GM23248 (cell line): ENCODE results near the gene RUNDC1.

ENCODE experiments used
- EZH2 ChIP-seq: fragments of 200-600 bp; sonication (generic); IDR thresholded peaks from 2 replicates; pipeline ENCODE4 v1.6.1; 2018; ENCODE audit warnings: antibody characterized with exemption, mild to moderate bottlenecking; ENCODE audit not compliant: insufficient read depth, poor library complexity, severe bottlenecking
- EZH2phosphoT487 ChIP-seq: fragments of 200-600 bp; sonication (generic); IDR thresholded peaks from 2 replicates; pipeline ENCODE4 v1.6.1; 2018; ENCODE audit warnings: antibody characterized with exemption, moderate library complexity, mild to moderate bottlenecking, low read depth; ENCODE audit not compliant: insufficient read depth

GRCh38 chr17:43013296-43013695, 32.9 kb downstream of the RUNDC1 start:
- no peak for TF ChIP-seq EZH2
- no peak for TF ChIP-seq EZH2phosphoT487
